ENCODE results near the gene OR1J1. TPM values are rescaled to one million over a fixed set of nuclear protein-coding genes. Genes with fewer than 3 reads are reported as not detected.

Gene OR1J1
- total RNA-seq = not detected in 2 replicates

DNA sequence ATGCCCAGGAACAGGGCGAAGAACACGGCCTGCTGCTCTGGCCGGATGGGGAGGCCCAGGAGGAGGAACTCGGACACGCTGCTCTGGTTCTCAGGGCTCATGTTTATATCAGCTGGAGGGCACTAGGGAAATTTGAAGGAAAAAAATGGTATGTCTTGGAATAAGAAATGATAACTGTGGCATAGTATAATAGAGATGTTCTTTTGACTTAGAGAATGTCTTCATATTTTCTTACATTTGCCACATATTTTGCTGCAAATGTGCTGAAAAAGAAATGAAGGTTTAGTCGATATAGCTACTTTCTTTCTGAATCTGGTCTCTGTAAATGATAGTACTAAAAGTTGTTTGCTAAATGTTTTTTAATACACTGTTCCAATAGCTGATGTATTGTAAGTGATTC is at the start of gene OR1J1:
Gene OR1J1, minus strand, starts transcription at position 101 of the 400 bp plus-strand sequence. Its CDS starts 0 bp downstream, at position 101.

DNA sequence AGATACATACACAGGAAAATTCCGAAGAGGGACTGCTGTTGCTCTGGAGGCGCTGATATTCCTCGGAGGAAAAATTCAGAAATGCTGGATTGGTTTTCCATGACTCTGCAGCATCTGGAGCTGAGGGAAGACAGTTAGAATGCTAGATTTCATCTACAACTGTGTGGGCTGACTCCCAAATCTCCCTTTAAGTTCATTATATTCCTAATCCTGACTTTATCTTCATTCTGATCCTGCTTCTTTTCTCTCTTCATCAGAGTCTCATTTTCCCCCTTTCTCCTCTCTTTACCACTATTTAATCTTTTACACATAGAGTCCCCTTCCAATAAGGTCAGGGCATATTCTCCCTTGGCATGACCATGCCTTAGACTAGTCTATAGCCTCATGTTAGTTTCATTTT is 49.5 kb upstream of the OR1J1 start, which contains the start of gene OR1N1:
Gene OR1N1, minus strand, starts transcription at position 101 of the 400 bp plus-strand sequence. Its CDS starts 0 bp downstream, at position 101.

DNA sequence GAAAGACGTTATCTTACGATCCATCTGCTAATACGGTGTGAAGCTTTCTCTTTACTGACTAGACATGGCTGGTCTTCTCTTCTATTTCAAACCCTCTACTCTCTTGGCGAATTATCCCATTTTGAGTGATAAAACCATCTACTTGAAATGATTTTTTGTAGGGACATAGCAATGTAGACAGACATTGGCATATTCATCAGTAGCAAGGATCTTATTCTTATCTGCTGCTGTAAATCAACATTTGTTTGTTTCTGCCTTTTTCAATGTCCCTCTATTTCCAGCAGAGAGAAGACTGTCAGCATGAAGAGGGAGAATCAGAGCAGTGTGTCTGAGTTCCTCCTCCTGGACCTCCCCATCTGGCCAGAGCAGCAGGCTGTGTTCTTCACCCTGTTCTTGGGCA is 41.1 kb upstream of the OR1J1 start, which contains the start of gene OR1J4:
Gene OR1J4, plus strand, starts transcription at position 301 of the 400 bp plus-strand sequence. Its CDS starts 0 bp downstream, at position 301.

GRCh38 chr9:122510502-122510901 is 32.8 kb upstream of the OR1J1 start, which contains the start of gene OR1J2:
Gene OR1J2, plus strand, starts transcription at chr9:122510802. Its CDS starts 0 bp downstream, at chr9:122510802.

Other genes with a start within 250 kb of the OR1J1 start
- not detected in 2 replicates for gene LHX6, start 249.0 kb downstream of the OR1J1 start, total RNA-seq
- gene RBM18, start 213.1 kb downstream of the OR1J1 start, total RNA-seq = 9.2 and 10.2 TPM in 2 replicates
- 18.6 and 31.7 TPM in 2 replicates for gene MRRF, start 213.0 kb downstream of the OR1J1 start, total RNA-seq
- 110 and 302 TPM in 2 replicates for gene PTGS1, start 106.9 kb downstream of the OR1J1 start, total RNA-seq
- gene OR1J2, start 32.9 kb upstream of the OR1J1 start, total RNA-seq = not detected in 2 replicates
- gene OR1J4, start 41.2 kb upstream of the OR1J1 start, total RNA-seq = not detected in 2 replicates
- gene OR1N1, start 49.4 kb upstream of the OR1J1 start, total RNA-seq = not detected in 2 replicates
- not detected in 2 replicates for gene OR1N2, start 75.2 kb upstream of the OR1J1 start, total RNA-seq
- gene OR1L8, start 105.5 kb upstream of the OR1J1 start, total RNA-seq = not detected in 2 replicates
- gene OR1Q1, start 136.8 kb upstream of the OR1J1 start, total RNA-seq = not detected in 2 replicates
- not detected in 2 replicates for gene OR1B1, start 179.7 kb upstream of the OR1J1 start, total RNA-seq
- gene OR1L1, start 183.8 kb upstream of the OR1J1 start, total RNA-seq = not detected in 2 replicates
- not detected in 2 replicates for gene OR1L3, start 197.2 kb upstream of the OR1J1 start, total RNA-seq
- not detected in 2 replicates for gene OR1L4, start 246.1 kb upstream of the OR1J1 start, total RNA-seq